Panc1 (cell line): ENCODE data around the gene TRPM7. TPM values are rescaled to one million over a fixed set of nuclear protein-coding genes. Genes with fewer than 3 reads are reported as not detected.
"Not testable (repeated sequence)": the region's sequence is repeated elsewhere in the genome, so short reads cannot be mapped to it uniquely, and the experiment has no call there.

ENCODE experiments used
- ATAC-seq: fragments of 200-7000 bp; cut with Tn5 transposase; 2 replicates; pipeline ENCODE4 v1.9.1; 2020; ENCODE audit warnings: mild to moderate bottlenecking, moderate library complexity
- BruUV-seq: library from RNA; stranded (reverse); fragments of 400-500 nt; replicated peaks from 2 replicates; lab custom pipeline; 2021; lab: Mats Ljungman, UMichigan
- CTCF ChIA-PET: fragments of 300-600 bp; sonication (Branson Sonifier 250); formaldehyde crosslinking; loops from one replicate; lab custom pipeline; 2022; ENCODE audit warnings: antibody characterized with exemption; lab: Charles Lee
- POLR2A ChIA-PET: fragments of 300-600 bp; sonication (Branson Sonifier 250); formaldehyde crosslinking; loops from one replicate; lab custom pipeline; 2022; ENCODE audit warnings: antibody characterized with exemption; lab: Charles Lee
- DNase-seq: peaks from one replicate; pipeline ENCODE4 v3.0.0-alpha.2; 2010; ENCODE audit warnings: low read depth, low spot score
- H3K27ac ChIP-seq: 2 replicates; pipeline ENCODE4 v1.5.1; 2011; ENCODE audit warnings: mild to moderate bottlenecking, low read length, inconsistent platforms
- H3K27me3 ChIP-seq: fragments of 200-500 bp; sonication (Bioruptor generic); 2 replicates; pipeline ENCODE4 v1.6.0; 2014; ENCODE audit warnings: low read length, inconsistent platforms; ENCODE audit not compliant: control insufficient read depth, insufficient read depth
- H3K36me3 ChIP-seq: fragments of 200-500 bp; sonication (Bioruptor generic); 2 replicates; pipeline ENCODE4 v1.5.1; 2014; ENCODE audit warnings: inconsistent platforms, mild to moderate bottlenecking, low read length, moderate library complexity; ENCODE audit not compliant: control insufficient read depth, insufficient read depth
- H3K4me1 ChIP-seq: 2 replicates; pipeline ENCODE4 v1.5.1; 2011; ENCODE audit warnings: inconsistent platforms, mild to moderate bottlenecking, low read length, moderate library complexity; ENCODE audit not compliant: control insufficient read depth, insufficient read depth
- H3K4me3 ChIP-seq, 2 experiments: 2 replicates each; pipeline ENCODE4 v1.5.1; 2011 to 2012; ENCODE audit warnings: low read depth in 2 of 2, low read length in 2 of 2, mild to moderate bottlenecking in 2 of 2, inconsistent platforms in 1 of 2, moderate library complexity in 1 of 2
- H3K9me3 ChIP-seq: fragments of 200-500 bp; sonication (Bioruptor generic); 2 replicates; pipeline ENCODE4 v1.5.1; 2014; ENCODE audit warnings: low read depth, mild to moderate bottlenecking, inconsistent platforms, low read length, moderate library complexity; ENCODE audit not compliant: control insufficient read depth, insufficient read depth
- POLR2AphosphoS5 ChIP-seq: IDR thresholded peaks from 2 replicates; pipeline ENCODE4 v1.6.1; 2012; ENCODE audit warnings: mild to moderate bottlenecking, low read depth, low read length, moderate library complexity
- SIN3A ChIP-seq: IDR thresholded peaks from 2 replicates; pipeline ENCODE4 v1.6.1; 2012; ENCODE audit warnings: low read depth, mild to moderate bottlenecking, low read length, moderate library complexity, borderline replicate concordance; ENCODE audit not compliant: insufficient read depth
- TCF7L2 ChIP-seq: IDR thresholded peaks from 2 replicates; pipeline ENCODE4 v1.6.1; 2011; ENCODE audit warnings: mild to moderate bottlenecking, low read depth, low read length, inconsistent platforms
- in situ Hi-C: cut with HindIII; loops from 2 replicates; pipeline ENCODE4 v1.10.0; 2016; ENCODE audit warnings: low sequenced_read_pairs, low pct_unique_long_range_greater_than_20kb
- intact Hi-C: fragments of 100-400 bp; cut with micrococcal nuclease; formaldehyde crosslinking; loops from one replicate; pipeline ENCODE4 v1.10.0; 2022; ENCODE audit not compliant: unreplicated experiment
- total RNA-seq: library from RNA; stranded (reverse); gene quantifications from one replicate; pipeline ENCODE4 v1.2.1, GENCODE V29; 2021; ENCODE audit not compliant: unreplicated experiment
- TF ChIP-seq, protein P1 (sequence below): fragments of 450-650 bp; IDR thresholded peaks from 2 replicates; pipeline ENCODE4 v1.5.1; 2017; ENCODE audit warnings: mild to moderate bottlenecking
- TF ChIP-seq, protein P2 (sequence below), 2 experiments: IDR thresholded peaks; 2 replicates each; pipeline ENCODE4 v1.6.1; 2011 to 2012; ENCODE audit warnings: low read depth in 2 of 2, control low read depth in 1 of 2, low read length in 1 of 2, mild to moderate bottlenecking in 1 of 2, moderate library complexity in 1 of 2; ENCODE audit not compliant: insufficient read depth in 1 of 2

TRPM7 gene
- total RNA-seq, 1 experiment from 2014 or later: 44.9 TPM

DNA sequence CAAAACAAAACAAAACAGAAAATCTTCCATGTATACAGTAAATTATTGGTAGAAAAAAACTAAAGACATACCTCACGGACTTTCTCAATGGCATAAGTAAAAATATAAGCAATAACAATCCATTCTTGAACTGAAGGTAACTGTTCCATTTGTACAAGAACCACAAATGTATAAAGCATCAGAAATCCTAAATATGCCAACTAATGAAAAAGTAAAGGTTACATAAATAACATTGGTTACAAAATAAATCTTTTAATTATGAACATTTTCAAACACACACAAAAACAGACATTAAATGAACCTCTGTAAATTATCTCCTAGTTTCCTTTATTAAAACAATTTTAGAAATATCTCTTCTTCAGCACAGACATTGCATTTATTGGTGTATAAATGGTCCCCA is 79.5 kb downstream of the TRPM7 start:
- no TSS peak for BruUV-seq
- in situ Hi-C loops: no loop called here
- ChIA-PET CTCF (no interaction called here), POLR2A (no interaction called here)
- Histone ChIP-seq H3K9me3 (no peaks in the 10 kb centered on the region), H3K27ac (no peak overlapping the region), H3K36me3 (peaks cover 47% of the 10 kb centered on the region), H3K4me1 (no peaks in the 10 kb centered on the region), H3K4me3 (no peak overlapping the region), H3K27me3 (no peaks in the 10 kb centered on the region)
- intact Hi-C loops: no loop called here
- ATAC-seq: no peak
- no peak for TF ChIP-seq SIN3A
- TF ChIP-seq, protein P1, sequence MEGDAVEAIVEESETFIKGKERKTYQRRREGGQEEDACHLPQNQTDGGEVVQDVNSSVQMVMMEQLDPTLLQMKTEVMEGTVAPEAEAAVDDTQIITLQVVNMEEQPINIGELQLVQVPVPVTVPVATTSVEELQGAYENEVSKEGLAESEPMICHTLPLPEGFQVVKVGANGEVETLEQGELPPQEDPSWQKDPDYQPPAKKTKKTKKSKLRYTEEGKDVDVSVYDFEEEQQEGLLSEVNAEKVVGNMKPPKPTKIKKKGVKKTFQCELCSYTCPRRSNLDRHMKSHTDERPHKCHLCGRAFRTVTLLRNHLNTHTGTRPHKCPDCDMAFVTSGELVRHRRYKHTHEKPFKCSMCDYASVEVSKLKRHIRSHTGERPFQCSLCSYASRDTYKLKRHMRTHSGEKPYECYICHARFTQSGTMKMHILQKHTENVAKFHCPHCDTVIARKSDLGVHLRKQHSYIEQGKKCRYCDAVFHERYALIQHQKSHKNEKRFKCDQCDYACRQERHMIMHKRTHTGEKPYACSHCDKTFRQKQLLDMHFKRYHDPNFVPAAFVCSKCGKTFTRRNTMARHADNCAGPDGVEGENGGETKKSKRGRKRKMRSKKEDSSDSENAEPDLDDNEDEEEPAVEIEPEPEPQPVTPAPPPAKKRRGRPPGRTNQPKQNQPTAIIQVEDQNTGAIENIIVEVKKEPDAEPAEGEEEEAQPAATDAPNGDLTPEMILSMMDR: no peak
- TF ChIP-seq, protein P2, sequence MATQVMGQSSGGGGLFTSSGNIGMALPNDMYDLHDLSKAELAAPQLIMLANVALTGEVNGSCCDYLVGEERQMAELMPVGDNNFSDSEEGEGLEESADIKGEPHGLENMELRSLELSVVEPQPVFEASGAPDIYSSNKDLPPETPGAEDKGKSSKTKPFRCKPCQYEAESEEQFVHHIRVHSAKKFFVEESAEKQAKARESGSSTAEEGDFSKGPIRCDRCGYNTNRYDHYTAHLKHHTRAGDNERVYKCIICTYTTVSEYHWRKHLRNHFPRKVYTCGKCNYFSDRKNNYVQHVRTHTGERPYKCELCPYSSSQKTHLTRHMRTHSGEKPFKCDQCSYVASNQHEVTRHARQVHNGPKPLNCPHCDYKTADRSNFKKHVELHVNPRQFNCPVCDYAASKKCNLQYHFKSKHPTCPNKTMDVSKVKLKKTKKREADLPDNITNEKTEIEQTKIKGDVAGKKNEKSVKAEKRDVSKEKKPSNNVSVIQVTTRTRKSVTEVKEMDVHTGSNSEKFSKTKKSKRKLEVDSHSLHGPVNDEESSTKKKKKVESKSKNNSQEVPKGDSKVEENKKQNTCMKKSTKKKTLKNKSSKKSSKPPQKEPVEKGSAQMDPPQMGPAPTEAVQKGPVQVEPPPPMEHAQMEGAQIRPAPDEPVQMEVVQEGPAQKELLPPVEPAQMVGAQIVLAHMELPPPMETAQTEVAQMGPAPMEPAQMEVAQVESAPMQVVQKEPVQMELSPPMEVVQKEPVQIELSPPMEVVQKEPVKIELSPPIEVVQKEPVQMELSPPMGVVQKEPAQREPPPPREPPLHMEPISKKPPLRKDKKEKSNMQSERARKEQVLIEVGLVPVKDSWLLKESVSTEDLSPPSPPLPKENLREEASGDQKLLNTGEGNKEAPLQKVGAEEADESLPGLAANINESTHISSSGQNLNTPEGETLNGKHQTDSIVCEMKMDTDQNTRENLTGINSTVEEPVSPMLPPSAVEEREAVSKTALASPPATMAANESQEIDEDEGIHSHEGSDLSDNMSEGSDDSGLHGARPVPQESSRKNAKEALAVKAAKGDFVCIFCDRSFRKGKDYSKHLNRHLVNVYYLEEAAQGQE (IDR thresholded peaks at IDR 0.05; ENCODE audit: insufficient read depth in 1 of 2, low read depth in 2 of 2, low read length in 1 of 2): no peak
- TF ChIP-seq TCF7L2: no peak
- no peak for TF ChIP-seq POLR2AphosphoS5
- no peak for DNase-seq

DNA sequence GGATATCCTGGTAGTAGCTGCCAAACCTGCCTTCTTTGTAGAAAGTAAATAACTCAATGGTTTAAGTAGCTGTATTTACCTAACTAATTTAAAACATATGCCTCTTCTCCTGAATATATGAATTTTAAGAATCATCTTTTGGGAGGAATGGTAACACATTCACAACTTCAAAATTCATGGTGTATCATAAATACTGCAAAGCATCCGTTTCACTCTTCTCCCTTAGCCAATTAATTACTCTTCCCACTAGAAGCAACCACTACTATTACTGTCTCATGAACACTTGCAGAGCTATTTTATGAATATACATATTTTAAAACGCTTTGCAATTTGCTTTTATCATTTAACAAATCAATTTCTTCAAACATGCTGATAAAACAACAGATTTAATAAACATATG is 81.1 kb downstream of the TRPM7 start:
- Histone ChIP-seq H3K36me3 (peaks cover 38% of the 10 kb centered on the region), H3K4me3 (no peak overlapping the region), H3K27me3 (no peaks in the 10 kb centered on the region), H3K27ac (no peak overlapping the region), H3K4me1 (no peaks in the 10 kb centered on the region), H3K9me3 (no peaks in the 10 kb centered on the region)
- DNase-seq (no peak), ATAC-seq (no peak)
- POLR2A ChIA-PET: no interaction called here
- no TSS peak for BruUV-seq
- in situ Hi-C loops: no loop called here
- CTCF ChIA-PET: no interaction called here
- no peak for TF ChIP-seq TCF7L2
- TF ChIP-seq POLR2AphosphoS5: no peak
- intact Hi-C loops: no loop called here

DNA sequence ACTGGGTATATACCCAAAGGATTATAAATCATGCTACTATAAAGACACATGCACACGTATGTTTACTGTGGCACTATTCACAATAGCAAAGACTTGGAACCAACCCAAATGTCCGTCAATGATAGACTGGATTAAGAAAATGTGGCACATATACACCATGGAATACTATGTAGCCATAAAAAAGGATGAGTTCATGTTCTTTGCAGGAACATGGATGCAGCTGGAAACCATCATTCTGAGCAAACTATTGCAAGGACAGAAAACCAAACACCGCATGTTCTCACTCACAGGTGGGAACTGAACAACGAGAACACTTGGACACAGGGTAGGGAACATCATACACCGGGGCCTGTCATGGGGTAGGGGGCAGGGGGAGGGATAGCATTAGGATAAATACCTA is 84.6 kb downstream of the TRPM7 start:
- H3K27me3 ChIP-seq, in situ Hi-C loops, H3K27ac ChIP-seq, DNase-seq, ATAC-seq, H3K9me3 ChIP-seq, intact Hi-C loops, H3K4me1 ChIP-seq, H3K4me3 ChIP-seq, POLR2A ChIA-PET, BruUV-seq: not testable (repeated sequence)
- CTCF ChIA-PET: interaction anchor here (0.6 kb wide), 1 partner anchor 276 kb away, joined by 7 read pairs; no protein-coding TSS in a partner anchor
- H3K36me3 ChIP-seq: peaks cover 21% of the 10 kb centered on the region; the same call in 1 of the 2 replicates
